ENCODE data around the gene FBXW4.

DNA sequence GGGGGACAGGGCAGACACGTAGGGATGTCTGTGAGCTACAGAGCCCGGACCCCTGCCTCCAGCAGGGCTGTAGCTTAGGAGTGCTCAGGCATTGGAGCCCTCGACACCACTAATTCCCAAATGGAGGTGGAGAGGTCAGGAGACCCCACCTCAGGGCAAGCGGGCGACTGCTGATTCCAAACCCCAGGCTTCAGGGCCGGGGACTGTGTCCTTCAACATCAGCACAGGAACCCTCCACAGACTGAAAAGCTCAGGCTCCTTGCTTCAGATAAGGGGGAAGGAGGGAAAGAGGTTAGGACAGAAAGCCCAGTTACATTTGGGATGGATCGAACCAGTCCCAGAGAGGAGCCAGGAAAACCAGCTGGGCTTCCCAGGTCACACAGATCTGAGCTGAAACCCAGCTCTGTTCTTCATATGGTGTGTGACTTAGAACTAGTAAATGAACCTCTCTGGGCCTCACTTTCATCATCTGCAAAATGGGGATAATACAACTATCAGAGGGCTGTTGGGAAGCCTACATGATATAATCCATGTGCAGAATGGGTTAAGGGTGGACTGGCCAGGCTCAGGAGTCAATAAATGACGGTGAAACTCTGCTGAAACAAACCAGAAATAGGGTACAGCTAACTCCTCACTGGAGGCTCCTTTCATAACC, 123.6 kb downstream of the FBXW4 start:
- TF ChIP-seq POLR2AphosphoS5 (IDR thresholded peaks at IDR 0.05), result no peak
- TF ChIP-seq CTCF (IDR thresholded peaks at IDR 0.05), result no peak
- TF ChIP-seq EP300 (IDR thresholded peaks at IDR 0.05), result no peak

Data from upper lobe of left lung (tissue), 4 donors.